BLaER1 treated with 17β-estradiol and CSF1 and Interleukin-3, amounts not matched to agents 10 nM and 100 nM (cell line): ENCODE data around the gene OR6B1.

Source experiments
- H3K27ac ChIP-seq, 11 experiments: shearing (Covaris generic); formaldehyde crosslinking; 2 replicates each; pipeline ENCODE4 v1.8.1; 2022
- H3K27me3 ChIP-seq, 11 experiments: shearing (Covaris generic); formaldehyde crosslinking; 2 replicates each; pipeline ENCODE4 v1.8.1; 2022
- H3K36me3 ChIP-seq, 11 experiments: shearing (Covaris generic); formaldehyde crosslinking; 2 replicates each; pipeline ENCODE4 v1.8.1; 2022
- H3K4me1 ChIP-seq, 10 experiments: shearing (Covaris generic); formaldehyde crosslinking; 2 replicates each; pipeline ENCODE4 v1.8.1; 2022
- H3K4me2 ChIP-seq, 11 experiments: shearing (Covaris generic); formaldehyde crosslinking; 2 replicates each; pipeline ENCODE4 v1.8.1; 2022
- H3K4me3 ChIP-seq, 10 experiments: shearing (Covaris generic); formaldehyde crosslinking; 2 replicates each; pipeline ENCODE4 v1.8.1; 2022
- H3K9ac ChIP-seq, 11 experiments: shearing (Covaris generic); formaldehyde crosslinking; 2 replicates each; pipeline ENCODE4 v1.8.1; 2022
- H3K9me3 ChIP-seq, 11 experiments: shearing (Covaris generic); formaldehyde crosslinking; replicated peaks in 1 of 11; 2 replicates each; pipeline ENCODE4 v1.8.1; 2022
- H4K20me1 ChIP-seq, 11 experiments: shearing (Covaris generic); formaldehyde crosslinking; 2 replicates each; pipeline ENCODE4 v1.8.1; 2022
- Cebpa-rat ChIP-seq, 11 experiments: shearing (Covaris generic); IDR thresholded peaks; 2 replicates each; pipeline ENCODE4 v1.8.1; 2022

OR6B1 gene

DNA sequence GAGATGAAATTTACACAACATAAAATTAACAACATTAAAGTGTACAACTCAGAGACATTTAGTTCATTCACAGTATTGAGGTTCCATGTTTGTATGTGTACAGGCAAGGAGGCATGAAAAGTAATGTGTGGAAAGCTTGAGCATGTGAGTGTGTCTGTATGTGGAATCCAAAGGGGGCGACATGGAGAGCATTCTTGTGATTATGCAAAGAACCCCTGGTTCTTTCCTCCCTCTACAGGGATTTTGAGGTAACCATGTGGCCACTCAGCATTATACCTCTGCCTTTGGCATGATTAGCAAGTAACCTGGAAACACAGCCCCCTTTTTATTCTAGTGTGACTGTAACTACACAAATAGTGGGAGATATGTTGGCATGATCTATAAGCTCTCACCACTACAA, 24.5 kb upstream of the OR6B1 start:
- no peaks in the 10 kb centered on the region for H3K27me3 ChIP-seq
- H3K4me1 ChIP-seq, result no peaks in the 10 kb centered on the region
- H4K20me1 ChIP-seq, result no peaks in the 10 kb centered on the region
- no peak overlapping the region for H3K9ac ChIP-seq
- no peak for TF ChIP-seq Cebpa-rat (IDR thresholded peaks at IDR 0.05)
- H3K4me2 ChIP-seq, result no peak overlapping the region
- H3K27ac ChIP-seq, result no peak overlapping the region
- H3K36me3 ChIP-seq, result no peaks in the 10 kb centered on the region
- H3K9me3 ChIP-seq, result peaks cover 0 to 6% (median 0%) of the 10 kb centered on the region in 11 experiments; a peak in 4 of 22 replicates
- H3K4me3 ChIP-seq, result no peak overlapping the region

GRCh38 chr7:143978585-143978984, 21.5 kb upstream of the OR6B1 start:
- Histone ChIP-seq H4K20me1 (no peaks in the 10 kb centered on the region), H3K4me3 (no peak overlapping the region), H3K4me1 (no peaks in the 10 kb centered on the region), H3K27me3 (no peaks in the 10 kb centered on the region), H3K4me2 (no peak overlapping the region), H3K27ac (no peak overlapping the region), H3K36me3 (no peaks in the 10 kb centered on the region), H3K9ac (no peak overlapping the region), H3K9me3 (peaks cover 0 to 13% (median 6%) of the 10 kb centered on the region in 11 experiments; a peak in 10 of 22 replicates)
- TF ChIP-seq Cebpa-rat (IDR thresholded peaks at IDR 0.05), result no peak

- no peaks in the 10 kb centered on the region for H3K36me3 ChIP-seq
- no peak overlapping the region for H3K27ac ChIP-seq
- H3K4me1 ChIP-seq, result no peaks in the 10 kb centered on the region
- no peaks in the 10 kb centered on the region for H3K27me3 ChIP-seq
- no peaks in the 10 kb centered on the region for H4K20me1 ChIP-seq
- TF ChIP-seq Cebpa-rat (IDR thresholded peaks at IDR 0.05), result no peak
- no peak overlapping the region for H3K4me3 ChIP-seq
- H3K9me3 ChIP-seq, result peaks cover 0 to 13% (median 6%) of the 10 kb centered on the region in 11 experiments; a peak in 10 of 22 replicates
- no peak overlapping the region for H3K4me2 ChIP-seq
- H3K9ac ChIP-seq, result no peak overlapping the region
These were observed 20.8 kb upstream of the OR6B1 start for GRCh38 chr7:143979359-143979758.

GRCh38 chr7:143979998-143980397, 20.1 kb upstream of the OR6B1 start:
- no peaks in the 10 kb centered on the region for H3K36me3 ChIP-seq
- H3K9ac ChIP-seq, result no peak overlapping the region
- no peaks in the 10 kb centered on the region for H3K4me1 ChIP-seq
- TF ChIP-seq Cebpa-rat (IDR thresholded peaks at IDR 0.05), result no peak
- no peak overlapping the region for H3K4me3 ChIP-seq
- H3K27me3 ChIP-seq, result no peaks in the 10 kb centered on the region
- H3K27ac ChIP-seq, result no peak overlapping the region
- no peak overlapping the region for H3K4me2 ChIP-seq
- H3K9me3 ChIP-seq, result peaks cover 0 to 13% (median 6%) of the 10 kb centered on the region in 11 experiments; a peak in 10 of 22 replicates
- no peaks in the 10 kb centered on the region for H4K20me1 ChIP-seq

GRCh38 chr7:143980746-143981510, 19.2 kb upstream of the OR6B1 start:
- no peaks in the 10 kb centered on the region for H3K4me1 ChIP-seq
- no peak overlapping the region for H3K4me3 ChIP-seq
- no peak overlapping the region for H3K9ac ChIP-seq
- no peak for TF ChIP-seq Cebpa-rat (IDR thresholded peaks at IDR 0.05)
- H3K9me3 ChIP-seq, result peaks cover 0 to 13% (median 6%) of the 10 kb centered on the region in 11 experiments; a peak in 10 of 22 replicates
- no peaks in the 10 kb centered on the region for H3K27me3 ChIP-seq
- H3K27ac ChIP-seq, result no peak overlapping the region
- no peaks in the 10 kb centered on the region for H3K36me3 ChIP-seq
- no peaks in the 10 kb centered on the region for H4K20me1 ChIP-seq
- H3K4me2 ChIP-seq, result no peak overlapping the region

DNA sequence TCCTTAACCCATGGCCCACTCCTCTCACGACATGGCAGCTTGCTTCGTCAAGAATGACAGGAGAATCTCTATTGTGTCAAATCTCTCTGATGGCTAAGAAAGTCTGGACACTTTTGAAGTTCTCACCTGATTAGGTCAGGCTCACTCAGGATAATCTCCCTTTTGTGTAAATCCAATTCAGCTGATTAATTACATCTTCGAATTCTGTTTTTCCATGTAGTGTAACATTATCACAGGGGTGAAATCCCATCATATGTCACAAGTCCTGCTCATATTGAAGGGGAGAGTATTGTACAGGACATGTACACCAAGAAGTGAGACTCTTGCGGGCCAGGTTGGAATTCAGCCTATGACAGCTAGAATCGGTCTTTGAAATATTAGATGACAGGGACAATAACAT, 16.2 kb upstream of the OR6B1 start:
- Histone ChIP-seq H3K9ac (no peak overlapping the region), H3K36me3 (no peaks in the 10 kb centered on the region), H3K9me3 (peaks cover 0 to 14% (median 6%) of the 10 kb centered on the region in 11 experiments; a peak in 13 of 22 replicates), H3K4me3 (no peak overlapping the region), H3K27ac (no peak overlapping the region), H3K27me3 (no peaks in the 10 kb centered on the region), H3K4me2 (no peak overlapping the region), H4K20me1 (no peaks in the 10 kb centered on the region), H3K4me1 (no peaks in the 10 kb centered on the region)
- no peak for TF ChIP-seq Cebpa-rat (IDR thresholded peaks at IDR 0.05)

DNA sequence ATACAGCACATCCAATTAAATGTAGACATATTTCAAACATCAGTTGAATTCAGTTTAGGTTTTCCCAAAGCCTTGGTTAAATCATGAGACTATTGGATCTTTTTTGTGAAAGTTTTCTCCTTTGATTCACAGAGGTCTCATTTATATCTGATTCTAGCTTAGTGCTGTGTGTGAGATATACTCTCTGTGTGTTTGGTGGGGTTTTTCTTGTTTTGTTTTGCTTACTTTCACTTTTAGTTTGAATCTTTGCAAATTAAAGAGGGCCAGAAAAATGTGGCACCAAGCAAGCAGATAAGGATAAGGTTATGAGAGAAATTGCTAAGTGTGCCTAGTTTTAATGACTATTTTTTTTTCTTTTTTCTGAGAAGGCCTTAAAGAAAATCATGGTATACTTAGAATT, 12.6 kb upstream of the OR6B1 start:
- H4K20me1 ChIP-seq, result no peaks in the 10 kb centered on the region
- peaks cover 6 to 12% (median 9%) of the 10 kb centered on the region in 11 experiments; a peak in 17 of 22 replicates for H3K9me3 ChIP-seq
- TF ChIP-seq Cebpa-rat (IDR thresholded peaks at IDR 0.05), result no peak
- H3K36me3 ChIP-seq, result no peaks in the 10 kb centered on the region
- no peak overlapping the region for H3K4me3 ChIP-seq
- H3K4me1 ChIP-seq, result no peaks in the 10 kb centered on the region
- no peak overlapping the region for H3K27ac ChIP-seq
- no peaks in the 10 kb centered on the region for H3K27me3 ChIP-seq
- no peak overlapping the region for H3K4me2 ChIP-seq
- no peak overlapping the region for H3K9ac ChIP-seq

GRCh38 chr7:143988976-143989745, 11.0 kb upstream of the OR6B1 start:
- H3K27ac ChIP-seq, result no peak overlapping the region
- no peaks in the 10 kb centered on the region for H3K4me1 ChIP-seq
- no peak overlapping the region for H3K4me2 ChIP-seq
- no peak for TF ChIP-seq Cebpa-rat (IDR thresholded peaks at IDR 0.05)
- H3K27me3 ChIP-seq, result no peaks in the 10 kb centered on the region
- H3K4me3 ChIP-seq, result no peak overlapping the region
- H4K20me1 ChIP-seq, result no peaks in the 10 kb centered on the region
- H3K9ac ChIP-seq, result no peak overlapping the region
- peaks cover 6 to 12% (median 9%) of the 10 kb centered on the region in 11 experiments; a peak in 17 of 22 replicates for H3K9me3 ChIP-seq
- H3K36me3 ChIP-seq, result no peaks in the 10 kb centered on the region

DNA sequence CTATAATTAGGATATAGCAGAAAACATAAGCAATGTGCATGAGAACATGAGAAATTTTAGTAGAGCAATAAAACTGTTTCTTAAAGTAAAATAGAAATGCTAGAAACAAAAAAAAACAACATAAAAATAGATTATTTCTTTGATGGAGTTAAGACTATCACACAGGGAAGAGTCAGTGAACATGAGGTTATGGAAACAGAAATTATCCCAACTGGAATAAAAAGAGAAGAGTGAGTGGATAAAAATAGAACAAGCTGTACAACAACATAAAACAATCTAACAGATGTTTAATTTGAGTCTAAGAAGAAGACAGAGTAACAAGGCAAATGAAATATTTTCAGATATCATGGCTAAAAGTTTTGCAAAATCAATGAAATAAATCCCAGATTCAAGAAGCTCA, 7.5 kb upstream of the OR6B1 start:
- H3K27ac ChIP-seq, result no peak overlapping the region
- H3K9ac ChIP-seq, result no peak overlapping the region
- TF ChIP-seq Cebpa-rat (IDR thresholded peaks at IDR 0.05), result no peak
- H3K27me3 ChIP-seq, result no peaks in the 10 kb centered on the region
- no peaks in the 10 kb centered on the region for H3K4me1 ChIP-seq
- H3K4me2 ChIP-seq, result no peak overlapping the region
- H3K9me3 ChIP-seq, result peaks cover 6 to 12% (median 9%) of the 10 kb centered on the region in 11 experiments; a peak in 17 of 22 replicates
- no peaks in the 10 kb centered on the region for H3K36me3 ChIP-seq
- no peak overlapping the region for H3K4me3 ChIP-seq
- H4K20me1 ChIP-seq, result no peaks in the 10 kb centered on the region
